ENCODE measurements around the gene AFF1.

Gene AFF1

DNA sequence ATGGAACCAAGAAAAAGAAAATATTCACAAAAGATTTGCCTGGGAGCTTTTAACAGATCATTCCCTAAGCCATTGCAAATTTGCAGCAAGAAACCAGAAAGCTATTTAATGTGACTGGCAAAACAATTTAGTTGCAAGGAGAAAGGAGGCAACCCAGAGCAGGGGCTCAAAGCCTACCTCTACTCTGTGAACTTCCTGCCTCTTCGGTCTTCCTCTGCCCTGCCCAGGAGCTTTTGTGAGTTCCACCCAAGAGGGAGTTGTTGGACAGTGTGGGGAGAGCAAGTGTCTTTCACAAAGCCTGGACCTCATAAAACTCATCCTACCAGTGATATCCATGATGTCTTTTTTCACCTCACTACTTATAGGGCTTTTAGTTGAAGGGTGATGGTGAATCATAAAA is 107.4 kb downstream of the AFF1 start:
- DNase-seq, result no peak

DNA sequence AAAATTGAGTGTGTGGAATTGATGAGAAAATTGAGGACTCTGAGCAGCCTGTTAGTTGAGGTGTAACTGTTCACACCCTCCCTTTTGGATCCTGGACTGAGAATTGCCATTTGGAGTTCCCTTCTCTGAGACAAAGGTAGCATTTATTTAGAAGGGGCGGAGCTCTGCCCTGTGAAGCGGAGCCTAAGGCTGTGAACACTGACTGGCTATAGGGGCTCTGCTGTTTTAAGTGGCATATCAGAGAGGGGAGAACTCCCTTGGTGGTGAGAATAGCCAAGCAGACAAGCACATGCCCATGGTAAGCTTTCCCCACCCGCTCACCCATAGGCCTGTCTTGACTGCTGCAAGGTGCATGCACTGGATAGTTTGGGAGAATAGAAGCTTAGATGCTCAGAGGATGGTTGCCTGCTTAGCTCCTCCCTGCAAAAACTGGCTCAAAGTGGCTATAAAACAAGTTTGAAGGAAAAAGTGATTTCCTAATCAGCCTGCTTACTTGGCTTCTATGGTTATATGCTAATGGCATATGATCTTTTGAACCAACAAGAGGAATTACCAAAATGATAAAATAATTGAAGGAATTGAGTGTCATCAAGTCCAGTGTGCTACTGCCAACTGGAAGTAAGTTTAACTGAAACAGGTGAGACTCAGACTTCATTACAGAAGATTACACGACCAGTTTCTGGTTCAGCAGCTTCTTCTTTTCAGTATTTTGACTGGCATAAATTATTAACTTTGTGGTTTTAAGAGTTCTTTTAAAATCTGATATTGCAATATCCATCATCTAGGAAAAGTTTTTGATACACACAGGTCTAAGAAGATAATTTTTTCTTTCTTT is 108.4 kb downstream of the AFF1 start:
- DNase-seq, result no peak

DNA sequence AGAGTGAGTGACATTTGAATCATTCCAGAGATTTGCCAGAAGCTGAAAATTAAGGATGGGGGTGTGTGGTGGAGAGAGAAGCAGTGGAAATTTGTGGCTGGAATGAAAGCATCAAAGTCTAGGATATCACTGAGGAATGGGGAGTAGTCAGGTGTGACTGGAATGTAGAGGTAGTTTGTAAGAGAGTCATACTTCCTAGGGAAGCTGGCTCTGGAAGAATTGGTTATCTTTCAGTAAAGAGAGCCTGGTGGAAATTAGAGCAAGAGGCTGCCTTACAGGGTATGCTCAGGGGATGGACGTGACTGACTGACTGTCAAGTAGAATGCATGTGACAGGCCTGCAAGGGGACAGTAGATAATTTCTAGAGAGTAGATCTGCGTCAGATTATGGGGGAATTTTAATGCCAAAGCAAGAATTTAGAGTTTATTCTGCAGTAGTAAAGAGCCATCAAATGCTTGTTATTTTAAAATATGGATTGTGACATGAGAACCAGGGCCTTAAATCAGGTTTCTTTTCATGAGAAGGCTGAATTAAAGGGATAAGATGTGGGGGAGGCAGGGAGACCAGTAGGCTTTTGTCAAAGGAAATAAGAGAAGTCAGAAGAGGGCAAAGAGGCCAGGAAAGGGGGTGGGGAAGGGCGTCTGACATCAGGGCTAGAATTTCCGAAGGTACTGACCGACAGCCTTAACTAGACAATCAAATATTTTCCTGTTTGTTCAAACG is 109.9 kb downstream of the AFF1 start:
- no peak for DNase-seq

DNA sequence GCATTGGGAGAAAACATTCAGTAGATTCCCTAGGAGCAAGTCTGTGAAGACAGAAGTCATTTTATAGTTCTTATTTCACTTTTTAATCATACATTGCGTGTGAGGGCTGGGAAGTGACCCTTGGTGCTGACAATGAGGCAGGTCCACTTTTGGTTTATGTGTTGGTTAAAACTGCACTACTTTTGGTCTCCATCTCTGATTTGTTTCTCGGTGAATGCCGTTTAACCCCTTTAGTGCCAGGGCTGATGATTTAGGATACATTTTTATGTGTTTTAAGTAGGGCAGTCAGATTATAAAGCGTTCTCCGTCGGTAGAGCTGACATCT is 110.4 kb downstream of the AFF1 start:
- DNase-seq, result no peak

DNA sequence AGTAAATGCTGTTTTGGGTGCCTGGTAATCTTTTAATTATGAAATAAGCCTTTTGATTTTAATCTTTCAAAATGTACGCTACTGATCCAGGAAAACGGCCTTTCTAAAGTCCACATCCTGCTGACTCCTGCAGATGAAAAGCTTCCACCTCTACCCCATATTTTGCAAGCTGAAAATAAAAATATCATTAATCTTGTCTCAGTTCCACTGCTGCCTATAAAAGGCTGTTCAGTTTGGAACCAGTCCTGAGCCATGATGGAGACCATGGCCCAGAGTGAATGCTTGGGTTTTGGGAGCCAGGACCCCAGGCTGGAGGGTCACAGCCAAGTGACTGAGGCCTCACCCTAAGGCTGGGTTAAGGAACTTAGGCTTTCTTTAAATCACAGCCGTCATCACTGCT is 110.8 kb downstream of the AFF1 start:
- DNase-seq, result no peak

DNA sequence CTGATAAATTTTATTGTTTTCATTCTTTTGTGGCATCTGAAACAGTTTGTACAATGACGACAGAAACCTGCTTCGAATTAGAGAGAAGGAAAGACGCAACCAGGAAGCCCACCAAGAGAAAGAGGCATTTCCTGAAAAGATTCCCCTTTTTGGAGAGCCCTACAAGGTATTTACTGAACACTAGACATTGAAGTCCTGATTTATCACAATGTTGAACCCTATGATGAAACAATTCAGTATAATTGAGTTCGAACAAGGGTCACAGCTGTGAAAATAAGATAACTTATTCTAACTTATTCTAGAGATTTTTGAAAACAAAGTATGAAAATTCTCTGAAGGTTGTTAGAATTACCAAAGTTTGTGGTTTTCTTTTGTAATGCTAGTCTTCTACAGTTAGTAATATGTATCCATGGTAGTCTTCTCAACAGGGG is 111.3 kb downstream of the AFF1 start:
- no peak for DNase-seq

DNA sequence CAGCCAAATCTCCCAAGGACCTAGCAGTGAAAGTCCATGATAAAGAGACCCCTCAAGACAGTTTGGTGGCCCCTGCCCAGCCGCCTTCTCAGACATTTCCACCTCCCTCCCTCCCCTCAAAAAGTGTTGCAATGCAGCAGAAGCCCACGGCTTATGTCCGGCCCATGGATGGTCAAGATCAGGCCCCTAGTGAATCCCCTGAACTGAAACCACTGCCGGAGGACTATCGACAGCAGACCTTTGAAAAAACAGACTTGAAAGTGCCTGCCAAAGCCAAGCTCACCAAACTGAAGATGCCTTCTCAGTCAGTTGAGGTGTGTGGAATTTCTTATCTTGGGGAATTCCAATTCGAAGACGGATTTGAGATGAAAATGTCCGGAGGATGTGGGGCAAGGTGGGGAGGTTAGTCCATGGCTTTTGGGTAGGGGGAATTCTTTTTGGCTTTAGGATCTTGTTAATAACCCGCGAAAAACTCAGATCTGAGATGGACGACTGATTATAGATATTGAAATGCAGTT is 112.5 kb downstream of the AFF1 start:
- no peak for DNase-seq

DNA sequence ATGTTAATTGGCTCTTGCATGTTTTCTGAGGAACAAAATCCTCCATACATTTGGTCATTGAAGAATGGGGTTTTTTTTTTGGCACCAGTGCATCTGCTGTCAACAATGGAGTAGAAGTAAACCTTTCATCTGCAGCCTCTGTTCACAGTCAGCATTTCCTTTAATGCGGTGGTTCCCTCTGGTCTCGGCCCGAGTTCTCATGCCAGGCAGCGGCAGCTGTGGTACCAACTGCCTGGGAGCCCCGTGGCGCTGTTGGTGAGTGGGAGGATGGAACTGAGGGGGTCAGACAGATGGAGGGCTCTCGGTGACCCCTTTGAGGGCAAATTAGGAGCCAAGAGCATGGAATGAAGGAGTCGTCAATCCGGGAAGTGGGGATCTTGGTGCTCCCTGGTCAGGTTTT is 114.7 kb downstream of the AFF1 start:
- DNase-seq, result no peak

DNA sequence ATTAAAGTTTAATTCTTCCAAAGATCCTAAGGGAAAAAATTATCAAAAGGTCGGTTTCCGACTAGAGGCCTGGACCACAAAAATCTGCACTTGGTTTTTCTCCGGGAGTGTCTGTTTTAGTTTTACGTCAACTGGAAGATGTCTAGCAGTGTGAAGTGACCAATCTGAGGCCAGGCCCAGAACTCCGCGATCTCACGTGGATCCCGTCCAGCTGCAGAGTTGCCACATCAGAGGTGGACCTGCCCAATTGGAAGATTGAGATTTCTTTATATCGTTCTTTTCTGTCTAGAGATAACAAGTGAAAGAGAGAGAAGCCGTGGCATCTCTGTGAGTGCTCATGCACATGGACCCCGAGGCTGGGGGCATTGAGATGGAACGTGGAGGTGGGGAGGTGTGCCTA is 115.8 kb downstream of the AFF1 start:
- no peak for DNase-seq

DNA sequence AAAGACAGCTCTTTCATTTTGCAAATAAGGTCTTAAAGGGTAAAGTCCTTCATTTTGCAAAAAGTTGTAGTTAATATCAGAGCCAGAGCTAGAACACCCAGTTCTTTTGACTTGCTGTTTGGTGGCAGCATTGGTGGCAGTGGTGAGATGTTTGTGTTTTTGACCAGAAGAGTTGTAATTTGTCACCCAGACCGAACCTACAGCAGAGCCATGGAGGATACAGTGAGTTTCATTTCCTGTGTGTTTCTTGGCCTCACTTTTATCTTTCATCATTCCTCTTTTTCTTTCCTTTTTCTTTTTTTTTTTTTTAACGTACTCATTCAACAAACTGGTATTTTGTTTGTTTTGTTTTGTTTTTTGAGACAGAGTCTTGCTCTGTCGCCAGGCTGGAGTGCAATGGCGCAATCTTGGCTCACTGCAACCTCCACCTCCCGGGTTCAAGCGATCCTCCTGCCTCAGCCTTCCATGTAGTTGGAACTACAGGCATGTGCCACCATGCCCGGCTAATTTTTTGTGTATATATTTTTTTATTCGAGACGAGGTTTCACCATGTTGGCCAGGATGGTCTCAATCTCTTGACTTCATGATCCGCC is 116.4 kb downstream of the AFF1 start:
- DNase-seq, result no peak

DNA sequence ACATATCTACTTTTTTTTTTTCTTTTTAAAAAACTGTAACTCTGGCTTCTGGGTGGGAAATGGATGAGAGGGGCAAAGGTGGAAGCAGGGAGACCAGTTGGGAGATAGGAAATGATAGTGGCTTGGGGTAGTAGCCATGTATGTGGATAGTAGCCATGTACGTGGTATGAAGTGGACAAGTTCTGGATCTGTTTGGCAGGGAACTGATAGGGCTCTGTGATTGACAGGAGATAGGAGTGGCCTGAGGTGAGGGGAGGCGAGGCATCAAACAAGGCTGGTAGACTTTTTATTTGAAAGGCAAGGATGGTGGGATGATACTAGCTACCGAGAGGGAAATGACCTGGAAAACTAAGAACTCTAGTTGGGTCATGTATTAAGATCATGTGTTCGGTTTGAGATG is 117.8 kb downstream of the AFF1 start:
- DNase-seq, result no peak

DNA sequence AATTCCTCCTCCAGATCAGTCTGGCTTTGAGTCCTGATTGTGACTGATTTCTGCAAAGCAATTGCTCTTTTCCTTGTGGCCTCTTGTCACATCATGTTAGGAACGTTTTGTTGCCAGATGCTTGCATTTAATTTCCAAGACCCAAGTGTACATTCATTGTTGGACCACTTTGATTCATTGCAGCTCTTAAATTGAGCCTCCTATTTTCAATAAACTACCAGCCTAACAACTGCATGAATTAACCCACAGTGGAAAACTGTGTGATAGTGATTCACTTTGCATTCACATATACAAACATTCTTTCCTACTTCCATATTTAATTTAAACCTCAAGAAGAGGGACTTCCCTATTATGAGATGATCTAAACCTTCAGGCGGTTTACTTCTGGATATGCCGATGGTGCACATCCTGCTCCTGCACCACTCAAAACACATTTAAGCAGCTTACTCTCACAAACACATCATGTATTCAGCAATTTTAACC is 118.4 kb downstream of the AFF1 start:
- no peak for DNase-seq

DNA sequence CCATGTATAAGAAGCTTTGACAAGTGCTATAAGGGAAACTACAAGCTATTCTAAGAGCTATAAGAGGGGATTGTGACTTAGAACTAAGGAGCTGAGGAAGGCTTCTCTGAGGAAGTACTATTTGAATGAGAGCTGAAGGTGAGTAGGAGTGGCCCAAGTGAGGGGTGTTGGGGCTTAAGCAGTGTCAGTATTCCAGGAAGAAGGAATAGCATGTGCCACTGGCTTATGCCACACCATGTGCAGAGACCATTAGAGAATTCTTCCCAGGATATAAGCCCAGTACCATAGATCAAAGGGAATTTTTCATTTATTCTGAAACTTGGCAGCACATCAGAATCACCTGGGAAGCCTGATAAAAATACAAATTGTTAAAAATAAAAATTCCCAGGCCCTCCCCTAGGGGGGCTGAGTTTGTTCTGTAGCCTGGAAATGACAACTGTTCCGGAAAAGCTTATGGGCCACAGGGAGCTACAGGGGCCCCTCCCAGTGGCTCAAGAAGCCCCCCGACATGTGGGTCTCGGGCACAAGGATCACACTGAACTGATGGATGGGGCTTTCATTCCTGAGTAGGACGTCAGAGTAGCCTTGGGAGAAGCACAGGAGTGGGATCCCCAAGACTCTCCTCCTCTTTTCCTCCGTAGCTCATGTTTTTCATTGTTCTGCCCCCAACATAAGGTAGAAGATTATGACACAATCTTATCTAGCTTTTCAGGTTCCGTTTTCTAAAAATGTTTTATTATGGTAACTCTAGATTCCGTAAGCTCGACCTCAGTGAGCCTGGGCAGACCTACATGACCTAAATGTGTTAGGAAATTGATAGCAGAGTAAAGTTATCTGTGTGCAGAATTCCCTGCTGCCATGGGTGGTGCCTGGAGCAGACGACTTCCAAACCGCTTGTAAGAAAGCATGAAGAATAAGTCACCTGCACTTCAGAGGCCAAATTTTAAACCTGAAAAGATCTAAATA is 119.3 kb downstream of the AFF1 start:
- DNase-seq, result no peak

DNA sequence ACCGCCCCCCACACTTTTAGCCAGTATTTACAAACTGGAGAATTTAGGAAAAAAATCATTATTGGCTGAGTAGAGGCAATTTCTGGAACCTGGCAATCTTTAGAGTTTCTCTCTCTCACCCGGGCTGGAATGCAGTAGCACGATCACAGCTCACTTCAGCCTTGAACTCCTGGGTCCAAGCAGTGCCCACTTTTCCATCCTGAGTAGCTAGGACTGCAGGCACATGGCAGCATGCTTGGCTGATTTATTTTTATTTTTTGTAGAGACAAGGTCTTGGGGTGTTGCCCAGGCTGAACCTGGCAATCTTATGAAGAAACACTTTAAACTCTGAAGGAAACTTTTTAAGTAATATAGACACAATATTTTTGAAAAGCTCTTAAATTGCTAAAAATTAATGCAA is 120.1 kb downstream of the AFF1 start:
- no peak for DNase-seq

DNA sequence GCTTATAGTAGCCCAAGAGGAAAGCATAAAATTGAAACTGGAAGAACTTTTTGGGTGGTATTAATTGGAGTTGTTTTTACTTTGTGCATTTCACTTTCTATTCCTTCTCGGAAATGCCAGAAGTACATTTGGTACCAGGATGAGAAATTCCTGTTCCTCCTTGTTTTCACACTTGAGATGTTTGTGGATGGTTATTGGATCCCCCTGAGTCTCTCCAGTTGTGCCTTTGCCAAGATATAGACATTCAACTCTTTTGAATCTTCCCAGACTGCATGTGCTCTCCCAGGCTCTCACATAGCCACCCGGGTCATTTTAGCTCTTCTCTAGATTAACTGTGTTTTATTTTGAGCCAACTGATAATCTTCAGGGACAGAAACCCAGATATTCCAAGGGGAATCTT is 120.5 kb downstream of the AFF1 start:
- no peak for DNase-seq

DNA sequence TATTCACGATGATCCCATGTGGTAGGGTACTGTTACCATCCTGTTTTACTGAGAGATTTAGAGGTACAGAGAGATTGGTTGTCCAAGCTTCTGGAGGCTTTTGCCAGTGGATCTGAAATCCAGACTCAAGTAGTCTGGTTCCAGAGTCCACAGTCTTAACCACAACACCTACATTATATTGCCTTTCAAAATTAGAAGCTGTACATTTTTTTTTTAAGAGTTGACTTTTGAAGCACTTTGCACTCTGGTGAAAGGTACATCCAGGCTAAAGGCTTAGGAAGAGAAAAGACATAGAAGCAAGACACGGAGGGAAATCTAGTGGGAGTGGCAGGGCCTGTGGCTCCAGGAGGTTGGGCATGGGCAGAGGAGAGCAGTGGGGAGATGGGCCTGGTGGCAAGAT is 122.1 kb downstream of the AFF1 start:
- no peak for DNase-seq

DNA sequence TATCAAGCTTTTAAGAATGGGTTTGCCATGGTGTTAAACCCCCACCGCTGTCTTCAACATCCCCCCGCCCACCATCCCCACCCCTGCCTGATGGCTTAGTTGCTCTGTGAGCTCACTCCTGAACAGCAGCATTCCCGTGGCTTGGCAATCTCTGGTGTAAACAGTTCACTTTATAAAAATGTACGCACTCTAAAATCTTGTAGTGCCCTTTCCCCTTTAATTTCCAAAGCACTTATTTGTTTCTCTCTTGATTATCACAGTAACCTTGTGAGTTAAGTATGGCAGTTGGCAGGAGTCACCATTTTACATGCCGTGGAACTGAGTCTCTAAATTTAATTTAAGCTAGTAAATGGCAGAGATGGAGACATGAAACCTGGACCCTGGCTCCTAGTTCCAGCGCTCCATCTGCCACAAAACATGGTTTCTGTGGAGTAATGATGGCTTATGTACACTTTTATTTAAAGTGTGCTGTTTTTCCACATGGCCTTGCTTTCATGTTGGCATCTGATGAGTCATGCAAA is 123.1 kb downstream of the AFF1 start:
- no peak for DNase-seq

DNA sequence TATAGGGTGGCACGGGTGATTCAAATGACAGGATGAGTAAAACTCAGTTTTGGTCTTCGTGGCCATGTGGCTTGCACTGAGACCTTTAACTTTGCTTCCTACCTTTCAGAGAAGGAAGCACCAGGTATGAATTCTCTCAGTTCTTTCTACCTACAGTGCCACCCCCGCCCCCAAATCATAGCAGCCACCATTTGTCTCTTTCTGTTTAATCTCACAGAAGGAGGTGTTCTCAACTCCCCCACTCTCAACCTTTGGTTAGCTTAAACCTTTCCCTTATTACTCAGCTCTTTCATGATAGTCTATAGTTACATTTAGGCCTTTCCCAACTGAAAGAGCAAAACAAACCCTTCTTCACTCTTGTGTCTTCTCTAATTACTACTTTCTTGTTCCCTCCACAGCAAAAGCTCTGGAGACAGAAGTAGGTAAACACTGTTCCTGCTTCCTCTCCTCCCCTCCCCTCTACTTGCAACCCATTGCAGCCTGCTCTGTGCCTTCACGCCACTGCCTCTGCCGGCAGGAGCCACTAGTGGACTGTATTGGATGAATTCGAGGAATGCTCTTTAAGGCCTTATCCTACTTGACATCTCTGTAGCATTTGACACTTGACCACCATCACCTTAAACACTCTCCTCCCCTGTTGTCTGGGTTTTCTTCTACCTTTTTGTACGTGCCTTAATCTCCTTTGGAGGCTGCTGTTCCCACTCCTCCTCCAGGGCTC is 123.7 kb downstream of the AFF1 start:
- no peak for DNase-seq

DNA sequence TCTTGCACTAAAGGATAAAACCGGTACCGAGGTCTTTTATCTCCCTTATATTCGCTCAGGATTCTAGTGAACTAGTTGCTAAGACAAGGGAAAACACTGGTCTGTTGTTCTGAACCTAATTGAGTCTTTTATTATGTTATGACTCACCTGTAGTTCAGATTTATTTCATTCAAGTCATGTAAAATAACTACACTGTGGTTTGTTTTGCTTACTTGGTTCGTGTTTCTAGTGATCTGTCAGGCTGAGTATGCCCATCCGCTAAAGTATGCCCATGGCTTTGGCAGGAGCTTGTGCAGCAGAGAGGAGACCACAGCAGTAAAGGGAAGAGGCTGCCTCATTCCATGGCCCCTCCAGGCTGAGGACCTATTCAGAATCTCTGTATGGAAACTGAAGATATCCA is 126.1 kb downstream of the AFF1 start:
- no peak for DNase-seq

DNA sequence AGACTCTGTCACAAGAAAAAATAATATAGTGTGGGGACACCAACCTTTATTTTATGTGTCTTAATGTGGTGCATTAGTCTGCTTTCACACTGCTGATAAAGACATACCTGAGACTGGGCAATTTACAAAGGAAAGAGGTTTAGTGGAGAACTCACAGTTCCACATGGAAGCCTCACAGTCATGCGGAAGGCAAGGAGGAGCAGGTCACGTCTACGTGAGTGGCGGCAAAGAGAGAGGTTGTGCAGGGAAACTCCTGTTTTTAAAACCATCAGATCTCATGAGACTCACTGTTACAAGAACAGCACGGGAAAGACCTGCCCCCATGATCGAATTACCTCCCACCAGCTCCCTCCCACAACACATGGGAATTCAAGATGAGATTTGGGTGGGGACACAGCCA is 130.2 kb downstream of the AFF1 start:
- DNase-seq, result no peak

DNA sequence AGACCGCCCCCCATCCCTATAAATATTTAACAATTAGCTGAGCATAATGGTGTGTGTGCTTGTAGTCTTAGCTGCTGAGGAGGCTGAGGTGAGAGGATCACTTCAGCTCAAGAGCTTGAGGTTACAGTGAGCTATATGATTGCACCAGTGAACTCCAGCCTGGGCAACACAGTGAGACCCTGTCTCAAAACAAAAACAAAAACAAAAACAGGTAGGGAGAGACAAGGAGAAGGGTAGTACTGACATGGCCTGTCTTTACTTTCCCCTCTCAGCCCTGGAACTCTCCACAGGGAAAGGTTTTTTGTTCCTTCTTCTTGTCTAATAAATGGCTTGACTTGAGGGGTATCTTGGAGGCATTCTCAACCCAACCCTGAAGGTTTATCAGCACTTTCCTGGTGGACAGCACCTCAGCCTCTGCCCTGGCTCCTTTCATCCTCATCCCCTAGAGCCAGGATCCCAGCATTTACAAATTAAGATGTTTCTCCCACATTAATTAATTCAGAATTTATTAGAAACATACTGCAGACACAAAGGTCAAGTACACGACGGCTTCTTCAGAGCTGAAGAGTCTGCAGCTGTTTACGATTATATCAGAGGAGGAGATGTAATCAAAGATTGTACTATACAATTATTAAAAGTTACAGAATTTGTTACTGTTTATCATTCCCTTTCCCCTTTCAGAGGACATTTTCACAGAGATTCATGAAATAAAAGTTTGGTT is 131.8 kb downstream of the AFF1 start:
- no peak for DNase-seq
